SK-N-MC (cell line): ENCODE data around the gene BARD1.

Experiments used
- EZH2 ChIP-seq: fragments of 200-600 bp; sonication (generic); IDR thresholded peaks from one replicate; pipeline ENCODE4 v1.6.1; 2017; ENCODE audit warnings: antibody characterized with exemption
- FOXP2 ChIP-seq: optimal IDR thresholded peaks from 2 replicates; pipeline ENCODE3; 2011; ENCODE audit warnings: mild to moderate bottlenecking, moderate library complexity; ENCODE audit not compliant: insufficient read depth; ENCODE audit errors: extremely low read length, control extremely low read depth
- POLR2AphosphoS5 ChIP-seq: IDR thresholded peaks from 2 replicates; pipeline ENCODE4 v1.6.1; 2012; ENCODE audit warnings: mild to moderate bottlenecking, low read depth, low read length, borderline replicate concordance

DNA sequence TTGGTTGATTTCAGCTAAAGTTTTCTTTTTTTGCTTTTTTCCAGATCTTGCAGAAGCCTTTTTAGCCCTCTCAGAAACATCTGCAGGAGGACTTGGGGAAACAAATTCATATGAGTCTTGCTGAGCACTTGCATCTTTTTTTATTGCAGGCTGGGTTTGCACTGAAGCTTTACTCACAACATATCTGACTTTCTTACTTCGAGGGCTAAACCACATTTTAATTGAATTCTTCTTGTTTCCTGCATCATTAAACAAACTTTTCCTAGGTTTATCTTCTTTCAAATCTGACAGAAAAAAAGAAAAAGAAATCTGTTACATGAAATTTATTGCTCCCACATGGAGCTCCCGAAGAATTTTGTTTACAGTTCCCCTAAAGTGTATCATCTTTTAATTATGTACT is 28.3 kb downstream of the BARD1 start:
- no peak for TF ChIP-seq POLR2AphosphoS5
- TF ChIP-seq EZH2: no peak
- TF ChIP-seq FOXP2: no peak
